ENCODE results near the gene MAST4. TPM values are rescaled to one million over a fixed set of nuclear protein-coding genes. Genes with fewer than 3 reads are reported as not detected.

Gene MAST4
- total RNA-seq, 1 donor from 2014 or later: 112 TPM

DNA sequence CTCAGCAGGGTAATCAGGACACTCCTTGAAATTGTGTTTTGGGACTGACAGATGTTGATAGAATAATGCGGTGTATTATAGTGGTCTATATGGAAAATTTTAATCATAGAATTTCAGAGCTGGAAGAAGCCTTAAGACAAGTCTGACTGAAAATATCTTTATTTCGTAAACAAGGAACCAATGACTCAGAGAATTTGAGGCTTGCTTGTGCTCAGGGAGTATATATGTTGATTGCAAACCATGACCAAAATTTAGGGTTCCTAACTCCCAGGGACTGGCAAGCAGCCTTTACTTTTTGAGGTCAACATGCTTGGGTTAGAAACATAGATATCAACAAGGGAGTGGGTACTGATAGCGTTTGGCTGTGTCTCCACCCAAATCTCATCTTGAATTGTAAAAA lies 313.2 kb downstream of the MAST4 start:
- H3K36me3 Mint-ChIP-seq (ENCODE audit: low read depth, unreplicated experiment): peaks cover 17% of the 10 kb centered on the region
- TF ChIP-seq, protein P1, sequence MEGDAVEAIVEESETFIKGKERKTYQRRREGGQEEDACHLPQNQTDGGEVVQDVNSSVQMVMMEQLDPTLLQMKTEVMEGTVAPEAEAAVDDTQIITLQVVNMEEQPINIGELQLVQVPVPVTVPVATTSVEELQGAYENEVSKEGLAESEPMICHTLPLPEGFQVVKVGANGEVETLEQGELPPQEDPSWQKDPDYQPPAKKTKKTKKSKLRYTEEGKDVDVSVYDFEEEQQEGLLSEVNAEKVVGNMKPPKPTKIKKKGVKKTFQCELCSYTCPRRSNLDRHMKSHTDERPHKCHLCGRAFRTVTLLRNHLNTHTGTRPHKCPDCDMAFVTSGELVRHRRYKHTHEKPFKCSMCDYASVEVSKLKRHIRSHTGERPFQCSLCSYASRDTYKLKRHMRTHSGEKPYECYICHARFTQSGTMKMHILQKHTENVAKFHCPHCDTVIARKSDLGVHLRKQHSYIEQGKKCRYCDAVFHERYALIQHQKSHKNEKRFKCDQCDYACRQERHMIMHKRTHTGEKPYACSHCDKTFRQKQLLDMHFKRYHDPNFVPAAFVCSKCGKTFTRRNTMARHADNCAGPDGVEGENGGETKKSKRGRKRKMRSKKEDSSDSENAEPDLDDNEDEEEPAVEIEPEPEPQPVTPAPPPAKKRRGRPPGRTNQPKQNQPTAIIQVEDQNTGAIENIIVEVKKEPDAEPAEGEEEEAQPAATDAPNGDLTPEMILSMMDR (IDR thresholded peaks at IDR 0.05; ENCODE audit: unreplicated experiment): no peak
- DNase-seq (ENCODE audit: low spot score): no peak
- peaks cover 9% of the 10 kb centered on the region for H3K4me1 Mint-ChIP-seq (ENCODE audit: unreplicated experiment)
- H3K27me3 Mint-ChIP-seq (ENCODE audit: unreplicated experiment): peaks cover 2% of the 10 kb centered on the region
- no peaks in the 10 kb centered on the region for H3K9me3 Mint-ChIP-seq (ENCODE audit: unreplicated experiment)
- H3K27ac Mint-ChIP-seq (ENCODE audit: unreplicated experiment): no peak overlapping the region
- H3K4me3 Mint-ChIP-seq (ENCODE audit: unreplicated experiment): no peak overlapping the region

DNA sequence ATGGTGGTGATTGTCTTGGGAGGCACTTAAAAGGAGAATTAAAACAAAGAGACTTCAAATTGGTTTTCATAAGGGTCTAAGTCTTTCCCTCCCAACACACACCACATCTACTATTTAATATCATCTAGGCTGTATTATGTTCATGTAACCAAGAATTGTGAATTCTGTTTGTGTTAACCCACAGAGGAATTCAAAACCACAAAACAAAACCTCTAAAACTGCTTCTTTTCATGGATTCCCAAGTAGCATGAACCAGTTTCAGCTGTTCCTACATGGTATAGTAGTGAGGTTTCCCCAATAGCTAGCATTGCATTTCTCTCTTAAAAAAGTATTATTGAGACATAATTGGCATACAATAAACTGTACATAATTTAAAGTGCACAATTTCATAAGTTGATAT lies 316.6 kb downstream of the MAST4 start:
- no peak overlapping the region for H3K27ac Mint-ChIP-seq (ENCODE audit: unreplicated experiment)
- DNase-seq (ENCODE audit: low spot score): no peak
- peaks cover 8% of the 10 kb centered on the region for H3K36me3 Mint-ChIP-seq (ENCODE audit: low read depth, unreplicated experiment)
- TF ChIP-seq, protein P1 (IDR thresholded peaks at IDR 0.05; ENCODE audit: unreplicated experiment): no peak
- no peaks in the 10 kb centered on the region for H3K4me1 Mint-ChIP-seq (ENCODE audit: unreplicated experiment)
- no peaks in the 10 kb centered on the region for H3K9me3 Mint-ChIP-seq (ENCODE audit: unreplicated experiment)
- no peak overlapping the region for H3K4me3 Mint-ChIP-seq (ENCODE audit: unreplicated experiment)
- H3K27me3 Mint-ChIP-seq (ENCODE audit: unreplicated experiment): peaks cover 1% of the 10 kb centered on the region

DNA sequence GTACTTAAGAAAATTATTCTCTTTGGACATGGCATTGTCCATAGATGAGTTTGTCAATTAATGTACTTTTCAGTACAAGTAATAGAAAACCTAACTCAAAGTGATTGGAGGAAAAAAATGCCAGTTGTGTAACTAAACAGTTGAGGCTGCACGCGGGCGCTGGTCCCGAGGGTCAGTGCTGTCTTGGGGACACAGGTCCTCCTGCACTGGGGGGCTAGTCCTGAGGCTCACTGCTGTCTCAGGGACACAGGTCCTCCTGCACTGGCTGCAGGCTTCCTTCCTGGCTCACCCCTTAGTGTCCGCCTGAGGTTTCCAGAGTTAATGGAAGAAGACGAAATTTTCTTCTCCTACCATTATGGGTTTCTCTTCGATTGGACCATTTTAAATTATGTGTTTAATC lies 319.3 kb downstream of the MAST4 start:
- peaks cover 1% of the 10 kb centered on the region for H3K27me3 Mint-ChIP-seq (ENCODE audit: unreplicated experiment)
- H3K4me3 Mint-ChIP-seq (ENCODE audit: unreplicated experiment): no peak overlapping the region
- H3K9me3 Mint-ChIP-seq (ENCODE audit: unreplicated experiment): no peaks in the 10 kb centered on the region
- peaks cover 4% of the 10 kb centered on the region for H3K36me3 Mint-ChIP-seq (ENCODE audit: low read depth, unreplicated experiment)
- DNase-seq (ENCODE audit: low spot score): no peak
- H3K4me1 Mint-ChIP-seq (ENCODE audit: unreplicated experiment): peaks cover 2% of the 10 kb centered on the region
- TF ChIP-seq, protein P1 (IDR thresholded peaks at IDR 0.05; ENCODE audit: unreplicated experiment): no peak
- H3K27ac Mint-ChIP-seq (ENCODE audit: unreplicated experiment): no peak overlapping the region

DNA sequence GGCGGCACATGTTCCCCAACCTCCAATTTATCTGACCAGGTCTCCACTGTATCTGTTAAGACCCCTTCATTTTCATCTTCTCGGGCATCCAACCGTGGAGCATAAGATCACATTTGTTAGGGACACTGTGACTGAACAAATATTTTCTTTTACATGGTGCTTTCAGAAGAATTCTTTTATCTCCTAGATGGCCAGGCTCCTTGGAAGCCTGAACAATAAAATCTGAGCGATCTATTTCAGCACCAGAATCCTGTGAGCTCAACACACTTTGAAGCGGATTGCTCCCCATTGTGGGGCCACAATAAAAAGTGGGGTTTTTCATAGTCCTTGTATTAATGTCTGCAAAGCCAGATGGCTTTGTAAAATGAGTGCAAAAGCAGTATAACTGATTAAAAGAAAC lies 326.7 kb downstream of the MAST4 start:
- H3K27ac Mint-ChIP-seq (ENCODE audit: unreplicated experiment): no peak overlapping the region
- no peaks in the 10 kb centered on the region for H3K9me3 Mint-ChIP-seq (ENCODE audit: unreplicated experiment)
- H3K36me3 Mint-ChIP-seq (ENCODE audit: low read depth, unreplicated experiment): peaks cover 20% of the 10 kb centered on the region
- peaks cover 13% of the 10 kb centered on the region for H3K4me1 Mint-ChIP-seq (ENCODE audit: unreplicated experiment)
- no peak overlapping the region for H3K4me3 Mint-ChIP-seq (ENCODE audit: unreplicated experiment)
- H3K27me3 Mint-ChIP-seq (ENCODE audit: unreplicated experiment): peaks cover 4% of the 10 kb centered on the region
- DNase-seq (ENCODE audit: low spot score): no peak
- TF ChIP-seq, protein P1 (IDR thresholded peaks at IDR 0.05; ENCODE audit: unreplicated experiment): no peak

DNA sequence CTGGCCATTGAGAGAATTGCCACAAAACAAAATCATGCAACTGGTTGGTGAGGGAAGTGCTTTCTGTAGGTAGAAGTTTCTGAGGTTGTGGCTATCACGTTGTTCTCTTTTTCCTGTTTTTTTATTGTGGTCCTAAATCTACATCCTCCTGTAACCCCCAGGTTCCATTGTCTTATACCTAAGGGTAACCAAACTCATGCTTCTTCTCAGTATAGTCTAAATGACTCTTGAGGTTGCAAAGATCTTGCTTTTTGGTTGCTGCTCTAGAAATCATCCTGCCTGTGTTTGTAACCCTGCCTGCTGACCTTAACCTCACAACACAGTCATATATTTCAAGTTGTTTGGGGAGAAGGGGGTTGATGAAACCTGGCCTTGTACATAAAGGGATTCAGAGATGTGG lies 327.3 kb downstream of the MAST4 start:
- Mint-ChIP-seq H3K4me1 (ENCODE audit: unreplicated experiment) (peaks cover 13% of the 10 kb centered on the region), H3K4me3 (ENCODE audit: unreplicated experiment) (peak overlapping the region; percentile 12), H3K9me3 (ENCODE audit: unreplicated experiment) (no peaks in the 10 kb centered on the region), H3K36me3 (ENCODE audit: low read depth, unreplicated experiment) (peaks cover 26% of the 10 kb centered on the region), H3K27me3 (ENCODE audit: unreplicated experiment) (peaks cover 4% of the 10 kb centered on the region), H3K27ac (ENCODE audit: unreplicated experiment) (no peak overlapping the region)
- TF ChIP-seq, protein P1 (IDR thresholded peaks at IDR 0.05; ENCODE audit: unreplicated experiment): no peak
- DNase-seq (ENCODE audit: low spot score): no peak

Measured in endothelial cell (in vitro differentiated cells).